Sigmoid colon (tissue), 7 donors: ENCODE data around the gene XPR1. TPM values are rescaled to one million over a fixed set of nuclear protein-coding genes. Genes with fewer than 3 reads are reported as not detected.

ENCODE experiments used
- DNase-seq: peaks from one replicate; pipeline ENCODE4 v3.0.0-alpha.2; 2019
- H3K27ac ChIP-seq, 4 donors: fragments of 200-600 bp; sonication (generic); one replicate each; pipeline ENCODE4 v1.5.1; 2016 to 2019; ENCODE audit warnings: mild to moderate bottlenecking in 1 of 4
- H3K27me3 ChIP-seq, 3 donors: fragments of 200-600 bp; sonication (generic); one replicate each; pipeline ENCODE4 v1.5.1; 2019; ENCODE audit warnings: mild to moderate bottlenecking in 1 of 3
- H3K36me3 ChIP-seq, 4 donors: fragments of 200-600 bp; sonication (generic); one replicate each; pipeline ENCODE4 v1.5.1; 2016 to 2019
- H3K4me1 ChIP-seq, 4 donors: fragments of 200-600 bp; sonication (generic); one replicate each; pipeline ENCODE4 v1.5.1; 2017 to 2019
- H3K4me3 ChIP-seq, 4 donors: fragments of 200-600 bp; sonication (generic); one replicate each; pipeline ENCODE4 v1.5.1; 2017 to 2019; ENCODE audit warnings: mild to moderate bottlenecking in 2 of 4, moderate library complexity in 1 of 4
- H3K9me3 ChIP-seq, 4 donors: fragments of 200-600 bp in 3 of 4; sonication (generic) in 3 of 4; one replicate each; pipeline versions ENCODE4 v1.5.1 to v1.6.1; 2013 to 2019
- EP300 ChIP-seq, 4 donors: sonication (generic); formaldehyde crosslinking; IDR thresholded peaks; one replicate each; pipeline ENCODE4 v1.6.1; 2017; ENCODE audit warnings: antibody characterized with exemption in 4 of 4
- POLR2A ChIP-seq, 2 donors: fragments of 450-650 bp; IDR thresholded peaks; one replicate each; pipeline ENCODE4 v1.6.1; 2016; ENCODE audit warnings: antibody characterized with exemption in 2 of 2, mild to moderate bottlenecking in 2 of 2, moderate library complexity in 2 of 2
- POLR2AphosphoS5 ChIP-seq, 4 donors: sonication (generic); formaldehyde crosslinking; IDR thresholded peaks; one replicate each; pipeline ENCODE4 v1.6.1; 2017; ENCODE audit warnings: antibody characterized with exemption in 4 of 4
- WGBS, 2 donors: extraction: QIAGEN DNeasy Blood & Tissue Kit; methylation state at CpG; one replicate each; pipeline ENCODE4 v1.1.7; 2013; 5-methylcytosine and 5-hydroxymethylcytosine counted together
- intact Hi-C: fragments of 100-400 bp; cut with DNase I; formaldehyde crosslinking; loops from one replicate; pipeline ENCODE4 v1.15.1; 2023
- polyA plus RNA-seq, 3 donors: library from polyadenylated mRNA; stranded (reverse); fragments of 200-250 nt; gene quantifications; one replicate each; pipeline ENCODE4 v1.2.3, GENCODE V29; 2013
- total RNA-seq, 4 donors: library from RNA; depleted of rRNA; stranded (reverse); fragments of >200 nt; gene quantifications; one replicate each; pipeline ENCODE4 v1.1.0, GENCODE V29; 2016
- TF ChIP-seq, protein P1 (sequence below), 4 experiments: fragments of 450-650 bp in 3 of 4; fragments of 200-600 bp in 1 of 4; IDR thresholded peaks; one replicate each; pipeline ENCODE4 v1.5.1; 2016 to 2019; ENCODE audit warnings: antibody characterized with exemption in 4 of 4, mild to moderate bottlenecking in 3 of 4, moderate library complexity in 2 of 4
- donor health status: healthy with polysubstance abuse.
- donor health status: Bipolar disorder and iron deficiency.
- donor health status: healthy.

XPR1 gene
- total and polyA plus RNA-seq, 7 donors = 1.8 to 18.8 (median 11.3) TPM

DNA sequence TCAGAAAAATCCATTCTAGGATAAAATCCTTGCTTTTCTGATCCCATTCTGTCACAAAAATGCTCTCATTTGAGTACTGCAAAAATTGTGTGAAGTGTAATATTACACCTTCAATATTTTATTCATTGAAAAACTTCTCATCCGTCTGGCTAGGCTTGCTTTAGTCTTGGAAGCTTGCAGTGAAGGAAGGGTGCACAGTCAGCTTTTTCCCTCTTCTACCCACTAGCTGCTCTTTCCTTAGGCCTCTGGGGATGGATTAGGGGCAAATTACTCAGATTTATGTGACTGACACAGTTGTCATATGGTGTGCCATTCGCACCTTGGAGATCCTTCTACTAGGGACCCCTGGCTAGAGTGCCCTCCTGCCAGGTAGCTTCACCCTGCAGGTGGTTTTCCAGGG, 40.9 kb upstream of the XPR1 start:
- H3K27me3 ChIP-seq = no peaks in the 10 kb centered on the region
- 95 to 96% methylated on average over 2 of the region's 2 CpGs for WGBS, 2 donors
- no peaks in the 10 kb centered on the region for H3K4me1 ChIP-seq
- no peak for DNase-seq
- H3K27ac ChIP-seq = no peak overlapping the region
- intact Hi-C loops = no loop called here
- no peak overlapping the region for H3K4me3 ChIP-seq
- H3K36me3 ChIP-seq = no peaks in the 10 kb centered on the region
- H3K9me3 ChIP-seq = no peaks in the 10 kb centered on the region
- TF ChIP-seq, protein P1, sequence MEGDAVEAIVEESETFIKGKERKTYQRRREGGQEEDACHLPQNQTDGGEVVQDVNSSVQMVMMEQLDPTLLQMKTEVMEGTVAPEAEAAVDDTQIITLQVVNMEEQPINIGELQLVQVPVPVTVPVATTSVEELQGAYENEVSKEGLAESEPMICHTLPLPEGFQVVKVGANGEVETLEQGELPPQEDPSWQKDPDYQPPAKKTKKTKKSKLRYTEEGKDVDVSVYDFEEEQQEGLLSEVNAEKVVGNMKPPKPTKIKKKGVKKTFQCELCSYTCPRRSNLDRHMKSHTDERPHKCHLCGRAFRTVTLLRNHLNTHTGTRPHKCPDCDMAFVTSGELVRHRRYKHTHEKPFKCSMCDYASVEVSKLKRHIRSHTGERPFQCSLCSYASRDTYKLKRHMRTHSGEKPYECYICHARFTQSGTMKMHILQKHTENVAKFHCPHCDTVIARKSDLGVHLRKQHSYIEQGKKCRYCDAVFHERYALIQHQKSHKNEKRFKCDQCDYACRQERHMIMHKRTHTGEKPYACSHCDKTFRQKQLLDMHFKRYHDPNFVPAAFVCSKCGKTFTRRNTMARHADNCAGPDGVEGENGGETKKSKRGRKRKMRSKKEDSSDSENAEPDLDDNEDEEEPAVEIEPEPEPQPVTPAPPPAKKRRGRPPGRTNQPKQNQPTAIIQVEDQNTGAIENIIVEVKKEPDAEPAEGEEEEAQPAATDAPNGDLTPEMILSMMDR (IDR thresholded peaks at IDR 0.05) = no peak
- TF ChIP-seq EP300 (IDR thresholded peaks at IDR 0.05) (no peak), POLR2AphosphoS5 (IDR thresholded peaks at IDR 0.05) (no peak), POLR2A (IDR thresholded peaks at IDR 0.05) (no peak)

DNA sequence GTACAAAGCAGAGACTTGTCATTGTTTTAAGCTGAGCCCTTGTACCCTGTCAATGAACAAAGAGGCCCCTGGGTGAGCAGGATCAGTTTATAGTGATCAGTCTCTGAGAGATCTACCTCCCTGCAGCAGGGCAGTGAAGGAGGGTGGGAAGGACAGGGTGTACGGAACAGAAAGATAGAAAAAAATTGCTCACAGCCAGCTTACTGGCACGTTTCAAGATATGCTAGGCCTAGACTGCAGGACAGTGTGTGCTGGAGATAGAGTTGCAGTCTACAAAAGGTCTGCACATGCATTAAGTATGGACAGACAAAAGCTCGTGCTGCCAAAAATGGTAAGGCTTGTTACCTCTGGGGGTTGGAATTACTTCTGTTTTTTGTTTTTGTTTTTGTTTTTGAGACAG, 38.4 kb upstream of the XPR1 start:
- Histone ChIP-seq H3K36me3 (no peaks in the 10 kb centered on the region), H3K9me3 (no peaks in the 10 kb centered on the region), H3K27ac (no peak overlapping the region), H3K27me3 (no peaks in the 10 kb centered on the region), H3K4me1 (no peaks in the 10 kb centered on the region), H3K4me3 (no peak overlapping the region)
- WGBS, 2 donors = 86% methylated on average over 3 of the region's 3 CpGs
- intact Hi-C loops = no loop called here
- DNase-seq = no peak
- TF ChIP-seq EP300 (IDR thresholded peaks at IDR 0.05) (no peak), POLR2AphosphoS5 (IDR thresholded peaks at IDR 0.05) (no peak), POLR2A (IDR thresholded peaks at IDR 0.05) (no peak)
- TF ChIP-seq, protein P1 (IDR thresholded peaks at IDR 0.05) = no peak

DNA sequence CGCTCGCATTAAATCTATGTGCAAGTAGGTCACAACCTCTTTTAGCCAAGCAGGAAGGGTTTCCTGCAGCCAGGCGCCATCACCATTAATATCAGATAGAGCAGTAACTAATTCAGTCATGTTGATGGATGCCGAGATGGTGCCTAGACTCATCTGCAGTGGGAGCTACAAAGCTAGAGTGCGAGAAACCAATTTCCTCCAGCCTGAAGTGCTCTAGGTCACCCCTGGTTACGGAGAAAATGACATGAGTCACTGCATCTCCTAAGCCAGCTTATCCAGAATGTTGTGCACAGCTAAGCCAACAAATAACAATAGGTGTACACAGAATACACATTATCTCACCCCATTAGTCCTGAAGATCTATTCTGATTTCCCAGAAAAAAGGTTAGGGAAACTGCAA, 37.1 kb upstream of the XPR1 start:
- H3K4me3 ChIP-seq = no peak overlapping the region
- no peak for TF ChIP-seq POLR2A (IDR thresholded peaks at IDR 0.05)
- TF ChIP-seq EP300 (IDR thresholded peaks at IDR 0.05) = no peak
- no peak for TF ChIP-seq POLR2AphosphoS5 (IDR thresholded peaks at IDR 0.05)
- TF ChIP-seq, protein P1 (IDR thresholded peaks at IDR 0.05) = no peak
- intact Hi-C loops = no loop called here
- H3K27ac ChIP-seq = no peak overlapping the region
- H3K27me3 ChIP-seq = no peaks in the 10 kb centered on the region
- no peaks in the 10 kb centered on the region for H3K4me1 ChIP-seq
- no peaks in the 10 kb centered on the region for H3K36me3 ChIP-seq
- no peak for DNase-seq
- H3K9me3 ChIP-seq = no peaks in the 10 kb centered on the region
- WGBS, 2 donors = 92 to 96% methylated on average over 6 of the region's 6 CpGs

DNA sequence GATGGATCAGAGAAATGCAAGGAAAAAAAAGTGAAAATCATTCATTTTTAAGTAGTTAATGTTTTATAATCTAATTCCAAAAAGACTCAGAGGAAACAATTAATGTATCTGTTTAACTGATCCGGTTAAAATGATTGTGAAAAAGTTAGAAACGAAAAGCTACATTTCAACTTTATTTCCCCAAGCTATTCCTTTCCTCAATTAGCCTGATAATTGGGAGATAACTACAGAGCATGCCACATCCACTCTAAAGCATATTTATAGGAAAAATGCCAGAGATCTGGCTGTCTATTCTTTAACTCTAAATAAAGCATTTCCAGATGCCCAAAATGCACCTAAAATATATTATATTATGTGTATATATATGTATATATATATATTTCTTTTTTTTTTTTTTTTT, 35.9 kb upstream of the XPR1 start:
- H3K4me1 ChIP-seq = no peaks in the 10 kb centered on the region
- intact Hi-C loops = no loop called here

DNA sequence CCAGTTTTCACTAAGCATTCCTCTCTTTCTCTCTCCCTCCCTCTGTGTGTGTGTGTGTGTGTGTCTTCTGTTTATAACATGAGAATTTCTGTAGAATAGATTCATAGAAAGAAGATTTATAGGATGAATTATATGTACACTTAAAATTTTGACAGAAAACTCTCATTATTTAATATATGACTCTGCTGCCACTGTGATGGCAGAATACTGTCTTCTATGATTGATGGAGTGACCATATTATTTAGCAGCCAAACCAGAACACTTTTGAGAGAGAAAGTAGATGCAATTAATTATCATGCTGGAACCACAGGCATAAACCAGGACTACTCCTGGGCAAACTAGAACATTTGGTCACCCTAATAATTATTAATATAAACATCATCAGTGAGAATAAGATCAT, 34.3 kb upstream of the XPR1 start:
- TF ChIP-seq POLR2A (IDR thresholded peaks at IDR 0.05) (no peak), POLR2AphosphoS5 (IDR thresholded peaks at IDR 0.05) (no peak), EP300 (IDR thresholded peaks at IDR 0.05) (no peak)
- TF ChIP-seq, protein P1 (IDR thresholded peaks at IDR 0.05) = no peak
- Histone ChIP-seq H3K4me3 (no peak overlapping the region), H3K27me3 (no peaks in the 10 kb centered on the region), H3K9me3 (no peaks in the 10 kb centered on the region), H3K27ac (no peak overlapping the region), H3K36me3 (no peaks in the 10 kb centered on the region), H3K4me1 (no peaks in the 10 kb centered on the region)
- intact Hi-C loops = no loop called here
- no peak for DNase-seq

More for the DNA sequence above, 35.9 kb upstream of the XPR1 start:
- Histone ChIP-seq H3K36me3 (no peaks in the 10 kb centered on the region), H3K9me3 (no peaks in the 10 kb centered on the region), H3K27me3 (no peaks in the 10 kb centered on the region), H3K4me3 (no peak overlapping the region), H3K27ac (no peak overlapping the region)
- DNase-seq = no peak
- TF ChIP-seq EP300 (IDR thresholded peaks at IDR 0.05) (no peak), POLR2AphosphoS5 (IDR thresholded peaks at IDR 0.05) (no peak), POLR2A (IDR thresholded peaks at IDR 0.05) (no peak)
- TF ChIP-seq, protein P1 (IDR thresholded peaks at IDR 0.05) = no peak
- 89 to 93% methylated on average over 2 of the region's 2 CpGs for WGBS, 2 donors
